H1 (cell line): ENCODE results near the gene KSR2. TPM values are rescaled to one million over a fixed set of nuclear protein-coding genes. Genes with fewer than 3 reads are reported as not detected.

Source experiments
- CEBPB ChIP-seq: IDR thresholded peaks from 2 replicates; pipeline ENCODE4 v1.6.1; 2012; ENCODE audit warnings: low read depth, low read length
- MAFK ChIP-seq: IDR thresholded peaks from 2 replicates; pipeline ENCODE4 v1.6.1; 2012; ENCODE audit warnings: low read depth, mild to moderate bottlenecking, improper control_type of control experiment, low read length
- TBP ChIP-seq: IDR thresholded peaks from 2 replicates; pipeline ENCODE4 v1.6.1; 2011; ENCODE audit warnings: low read depth, low read length, improper control_type of control experiment
- polyA plus RNA-seq, 7 experiments: library from polyadenylated mRNA; depleted of rRNA in 3 of 7; stranded (reverse) in 5 of 7; unstranded in 2 of 7; fragments of >200 nt in 5 of 7; fragments of 200-250 nt in 2 of 7; gene quantifications; 1 replicate in 5 of 7; 2 replicates in 1 of 7; 4 replicates in 1 of 7; pipeline versions ENCODE4 v1.2.1 to v1.2.3, GENCODE V29; 2011 to 2013; ENCODE audit warnings: missing spikeins in 2 of 7, mixed read lengths in 2 of 7
- total RNA-seq: library from RNA; stranded (reverse); fragmentation: NEBNext Ultra II Directional; extraction: Animal tissue kit (Norgen Biotek cat#: 25700); gene quantifications from 2 replicates; pipeline ENCODE4 v1.2.1, GENCODE V29; 2021

KSR2 gene
- total and polyA plus RNA-seq, 2 of the 8 experiments (the other 6 are each of a cell fraction or from before 2014, with no cell fraction given), result 0.74 to 2.2 TPM

- TF ChIP-seq MAFK (no peak), TBP (no peak), CEBPB (no peak)
These were observed 230.6 kb downstream of the KSR2 start (continued) for GRCh38 chr12:117738233-117738632.
